NCI-H1092 (cell line): ENCODE data around the gene CHRM4.

Experiments used
- DNase-seq: peaks from one replicate; lab custom pipeline; 2025; lab: John Stamatoyannopoulos, UW

The CHRM4 gene

GRCh38 chr11:46347637-46348311 is 43.8 kb downstream of the CHRM4 start:
- DNase-seq = no peak

GRCh38 chr11:46346886-46347636 is 44.5 kb downstream of the CHRM4 start, which contains the start of gene DGKZ:
Gene DGKZ (plus strand): TSS chr11:46347463. CDS start chr11:46347660, 197 bp downstream.
- peak; percentile 70 for DNase-seq

- DNase-seq = no peak
Observed at GRCh38 chr11:46345881-46346484, 45.6 kb downstream of the CHRM4 start.

GRCh38 chr11:46345131-46345597 is 46.4 kb downstream of the CHRM4 start:
- no peak for DNase-seq

GRCh38 chr11:46343520-46343919 is 48.1 kb downstream of the CHRM4 start:
- DNase-seq = no peak

- no peak for DNase-seq
Observed at GRCh38 chr11:46342239-46342638, 49.3 kb downstream of the CHRM4 start.

- DNase-seq = no peak
Observed at GRCh38 chr11:46341454-46341853, 50.1 kb downstream of the CHRM4 start.

- DNase-seq = no peak
Observed at GRCh38 chr11:46339816-46340215, 51.8 kb downstream of the CHRM4 start.

GRCh38 chr11:46338988-46339666 is 52.4 kb downstream of the CHRM4 start:
- DNase-seq = peak; percentile 55

- DNase-seq = no peak
Observed at GRCh38 chr11:46338636-46338987, 53.0 kb downstream of the CHRM4 start.

GRCh38 chr11:46337626-46338345 is 53.8 kb downstream of the CHRM4 start:
- DNase-seq = no peak

GRCh38 chr11:46336563-46337180 is 54.9 kb downstream of the CHRM4 start:
- DNase-seq = no peak

GRCh38 chr11:46335890-46336562 is 55.5 kb downstream of the CHRM4 start:
- no peak for DNase-seq

GRCh38 chr11:46335271-46335670 is 56.3 kb downstream of the CHRM4 start:
- DNase-seq = no peak

- no peak for DNase-seq
Observed at GRCh38 chr11:46334211-46334610, 57.4 kb downstream of the CHRM4 start.
